GM13977 (cell line): ENCODE results near the gene IRGM.
"Not testable (repeated sequence)": the region's sequence is repeated elsewhere in the genome, so short reads cannot be mapped to it uniquely, and the experiment has no call there.

ENCODE experiments used
- DNase-seq: peaks from one replicate; pipeline ENCODE4 v3.0.0; 2012; ENCODE audit warnings: low spot score
- CTCF ChIP-seq: IDR thresholded peaks from 2 replicates; pipeline ENCODE4 v1.5.1; 2012; ENCODE audit warnings: mild to moderate bottlenecking, control low read depth; ENCODE audit not compliant: insufficient read depth; ENCODE audit errors: extremely low read depth, missing control alignments
- in situ Hi-C: fragments of 300-500 bp; cut with MboI; formaldehyde crosslinking; loops from one replicate; pipeline ENCODE4 v1.12.0; 2022; ENCODE audit warnings: low sequenced_read_pairs, low pct_unique_long_range_greater_than_20kb, mixed read lengths, inconsistent platforms; ENCODE audit not compliant: unreplicated experiment

IRGM gene

DNA sequence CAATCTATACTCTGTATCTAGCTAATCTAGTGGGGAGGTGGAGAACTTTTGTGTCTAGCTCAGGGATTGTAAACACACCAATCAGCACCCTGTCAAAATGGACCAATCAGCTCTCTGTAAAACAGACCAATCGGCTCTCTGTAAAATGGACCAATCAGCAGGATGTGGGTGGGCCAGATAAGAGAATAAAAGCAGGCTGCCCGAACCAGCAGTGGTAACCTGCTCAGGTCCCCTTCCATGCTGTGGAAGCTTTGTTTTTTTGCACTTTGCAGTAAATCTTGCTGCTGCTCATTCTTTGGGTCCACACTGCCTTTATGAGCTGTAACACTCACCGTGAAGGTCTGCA is at the start of gene IRGM:
IRGM (plus strand) TSS at position 214 of the 346 bp plus-strand sequence. CDS start 1,603 bp downstream, outside the sequence.
- DNase-seq, in situ Hi-C loops: not testable (repeated sequence)

GRCh38 chr5:150797384-150797783 is 48.9 kb upstream of the IRGM start:
- DNase-seq: no peak
- in situ Hi-C loops: no loop called here
- TF ChIP-seq CTCF: no peak

DNA sequence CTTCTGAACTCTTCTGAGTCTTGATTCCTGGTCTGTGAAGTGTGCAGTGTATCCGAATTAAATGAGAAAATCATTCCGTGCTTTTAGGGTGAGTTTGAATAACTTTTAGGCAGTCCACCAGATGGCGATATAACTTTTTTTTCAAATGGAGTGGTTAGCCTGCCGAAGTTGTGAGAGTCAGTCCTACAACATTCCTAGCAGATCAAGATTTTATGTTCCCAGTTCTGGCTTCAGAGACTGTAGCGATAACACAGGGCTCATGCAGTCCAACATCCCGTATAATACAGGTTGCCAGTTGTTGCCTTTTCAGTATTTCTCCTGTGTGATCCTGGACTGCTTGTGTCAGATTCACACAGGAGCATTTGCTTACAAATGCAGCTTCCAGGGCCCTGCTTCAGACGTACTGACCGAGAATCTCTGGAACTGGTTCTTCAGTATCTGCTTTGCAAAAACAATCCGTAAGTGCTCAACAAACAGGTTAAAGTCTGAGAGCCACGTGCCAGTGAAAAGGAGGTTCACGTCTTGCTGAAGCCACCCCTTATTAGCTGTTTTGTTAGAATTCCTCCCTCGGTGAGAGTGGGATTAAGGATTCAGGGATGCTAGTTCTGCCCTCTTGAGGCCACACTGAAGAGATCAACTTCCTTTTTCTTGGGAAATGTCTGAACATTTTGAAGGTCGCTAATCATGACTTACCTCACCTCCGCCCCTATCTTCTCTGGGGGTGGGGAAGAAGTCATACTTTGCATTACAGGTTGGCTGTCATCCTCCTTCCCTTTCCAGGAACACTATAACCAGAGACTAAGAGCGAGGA is 45.0 kb upstream of the IRGM start:
- DNase-seq: peak; percentile 42
- TF ChIP-seq CTCF: peak; percentile 51
- in situ Hi-C loops: loop anchor here (25.0 kb wide), 1 partner anchor 239 kb away; no protein-coding TSS in a partner anchor

GRCh38 chr5:150804388-150804787 is 41.9 kb upstream of the IRGM start:
- in situ Hi-C loops: loop anchor here (25.0 kb wide), 1 partner anchor 242 kb away; no protein-coding TSS in a partner anchor
- TF ChIP-seq CTCF: no peak

GRCh38 chr5:150809363-150809762 is 37.0 kb upstream of the IRGM start:
- TF ChIP-seq CTCF: no peak
- no peak for DNase-seq
- in situ Hi-C loops: loop anchor here (25.0 kb wide), 1 partner anchor 247 kb away; no protein-coding TSS in a partner anchor

More at GRCh38 chr5:150804388-150804787, 41.9 kb upstream of the IRGM start:
- DNase-seq: no peak

GRCh38 chr5:150815010-150815409 is 31.3 kb upstream of the IRGM start:
- in situ Hi-C loops: loop anchor here (25.0 kb wide), 1 partner anchor 253 kb away; no protein-coding TSS in a partner anchor
- TF ChIP-seq CTCF: no peak
- no peak for DNase-seq

DNA sequence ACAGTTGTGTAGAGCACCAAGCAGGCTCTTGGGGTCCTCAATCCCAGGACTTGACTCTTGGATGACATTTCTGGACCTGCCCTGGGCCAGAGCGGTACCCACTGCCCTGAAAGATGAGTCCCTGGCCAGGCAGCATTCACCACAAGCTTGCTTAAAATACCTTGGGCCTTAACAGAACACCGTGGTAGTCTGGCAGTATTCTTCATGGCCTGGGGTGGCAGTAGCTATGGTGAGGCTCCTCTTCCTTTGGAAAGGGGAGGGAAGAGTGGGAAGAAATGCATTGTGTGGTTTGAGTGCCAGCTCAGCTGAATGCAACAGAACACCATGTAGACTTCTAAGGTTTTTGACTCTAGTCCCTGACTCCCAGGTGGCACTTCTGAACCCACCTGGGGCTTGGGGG is 29.4 kb upstream of the IRGM start:
- in situ Hi-C loops: loop anchor here (25.0 kb wide), 1 partner anchor 255 kb away; no protein-coding TSS in a partner anchor
- no peak for DNase-seq
- no peak for TF ChIP-seq CTCF
